ENCODE measurements around the gene UPK3A. TPM values are rescaled to one million over a fixed set of nuclear protein-coding genes. Genes with fewer than 3 reads are reported as not detected.

The UPK3A gene
- total and polyA plus RNA-seq, 2 of the 8 experiments (the other 6 are each of a cell fraction or from before 2014, with no cell fraction given) = 0.35 to 1.7 TPM

GRCh38 chr22:45268958-45269844, 15.5 kb upstream of the UPK3A start:
- Histone ChIP-seq H3K14ac (ENCODE audit: insufficient read length) (no peak overlapping the region), H4K5ac (ENCODE audit: insufficient read length, low read depth, low read length) (peak overlapping the region; percentile 84), H3K4ac (replicated peaks; ENCODE audit: insufficient read length, low read depth, low read length) (peak overlapping the region; percentile 14), H2BK5ac (ENCODE audit: low read depth, low read length) (peak overlapping the region; percentile 85; the same call in 1 of the 2 replicates), H3K79me1 (ENCODE audit: low read depth, low read length) (no peaks in the 10 kb centered on the region), H3K23ac (ENCODE audit: insufficient read length) (no peak overlapping the region), H3K18ac (ENCODE audit: extremely low read depth, low read length) (peak overlapping the region; percentile 96), H3K27ac (ENCODE audit: low read depth, low read length) (no peak overlapping the region; the same call in 1 of the 2 replicates), H4K91ac (replicated peaks; ENCODE audit: insufficient read length, low read length) (peak overlapping the region; percentile 52), H4K20me1 (replicated peaks in 1 of 2; ENCODE audit: control insufficient read depth in 1 of 2, insufficient read depth in 2 of 2, low read length in 2 of 2) (no peaks in the 10 kb centered on the region), H3K79me2 (ENCODE audit: control insufficient read depth in 1 of 2, insufficient read depth in 2 of 2, low read length in 2 of 2) (no peaks in the 10 kb centered on the region), H3K9ac (replicated peaks in 1 of 4; ENCODE audit: extremely low read depth in 1 of 4, low read depth in 3 of 4, low read length in 3 of 4) (peak overlapping the region in 2 of 4 experiments; percentile 51 to 68; a peak in 3 of 7 replicates), H3K9me3 (ENCODE audit: insufficient read depth in 2 of 2, low read depth in 1 of 2, low read length in 1 of 2) (no peaks in the 10 kb centered on the region), H2BK20ac (ENCODE audit: low read length) (no peak overlapping the region), H2AFZ (ENCODE audit: low read length) (peak overlapping the region; percentile 89), H3K56ac (replicated peaks; ENCODE audit: insufficient read length, low read depth, low read length) (peak overlapping the region; percentile 75), H2AK5ac (ENCODE audit: low read depth, low read length) (no peak overlapping the region), H2BK120ac (replicated peaks; ENCODE audit: low read depth, low read length) (peak overlapping the region; percentile 55), H3K4me3 (ENCODE audit: extremely low read depth in 1 of 4, insufficient read depth in 2 of 4, low read depth in 3 of 4, low read length in 4 of 4) (peak overlapping the region; percentile 57 to 98 (median 62)), H3K23me2 (ENCODE audit: low read depth, low read length) (peaks cover 9% of the 10 kb centered on the region; the same call in 1 of the 2 replicates), H2BK12ac (ENCODE audit: low read depth, low read length) (peak overlapping the region; percentile 80; the same call in 1 of the 2 replicates), H3K27me3 (replicated peaks in 1 of 4; ENCODE audit: control insufficient read depth in 3 of 4, extremely low read depth in 1 of 4, insufficient read depth in 3 of 4, low read length in 3 of 4) (peaks cover 0 to 10% (median 8%) of the 10 kb centered on the region in 4 experiments; a peak in 5 of 7 replicates), H3K4me2 (ENCODE audit: insufficient read depth in 1 of 2, low read depth in 2 of 2, low read length in 2 of 2) (peak overlapping the region; percentile 64 to 97), H4K8ac (ENCODE audit: extremely low read depth, insufficient read depth, low read length) (peak overlapping the region; percentile 81), H3K4me1 (replicated peaks in 1 of 4; ENCODE audit: control insufficient read depth in 3 of 4, insufficient read depth in 4 of 4, low read length in 3 of 4) (peaks cover 5 to 10% (median 7%) of the 10 kb centered on the region in 4 experiments; a peak in 6 of 7 replicates), H3K36me3 (ENCODE audit: control insufficient read depth in 2 of 4, insufficient read depth in 4 of 4, low read length in 3 of 4) (no peaks in the 10 kb centered on the region), H2BK15ac (ENCODE audit: low read length) (peak overlapping the region; percentile 46; the same call in 1 of the 2 replicates)
- no peak for FAIRE-seq
- ChIA-PET POLR2A (ENCODE audit: partially characterized antibody) (interaction anchor here (0.6 kb wide), 1 partner anchor 39 kb away, joined by 3 read pairs; no protein-coding TSS in a partner anchor), CTCF (ENCODE audit: partially characterized antibody) (interaction anchor here (1.0 to 2.3 kb wide), 6 partner anchors 36 to 285 kb away, joined by 3 to 6 read pairs (median 3); no protein-coding TSS in a partner anchor)
- peak in 1 of 2 experiments; percentile 97 for DNase-seq (ENCODE audit: low read depth in 1 of 2, low spot score in 2 of 2)
- WGBS, 2 experiments (ENCODE audit: extremely low coverage in 1 of 2, insufficient coverage in 1 of 2, insufficient read length in 1 of 2, insufficient replicate concordance in 2 of 2, low coverage in 1 of 2, low lambda C conversion rate in 2 of 2, missing lambda C conversion rate in 1 of 2) = 5% methylated on average over 38 of the region's 60 CpGs; no CpG with 5 or more reads in 1 of the 2 experiments
- TF ChIP-seq KDM1A (IDR thresholded peaks at IDR 0.05; ENCODE audit: borderline replicate concordance, low read length) (no peak), CTBP2 (IDR thresholded peaks at IDR 0.05; ENCODE audit: borderline replicate concordance, insufficient read depth, insufficient read length, low read length) (no peak), ZNF274 (IDR thresholded peaks at IDR 0.05; ENCODE audit: borderline replicate concordance, extremely low read depth, low read length) (no peak), POLR2A (IDR thresholded peaks at IDR 0.05; ENCODE audit: control extremely low read depth in 1 of 2, low read depth in 2 of 2, low read length in 2 of 2) (no peak), SP4 (IDR thresholded peaks at IDR 0.05; ENCODE audit: low read length) (no peak), ATF2 (IDR thresholded peaks at IDR 0.05; ENCODE audit: low read length) (no peak), SIX5 (IDR thresholded peaks at IDR 0.05; ENCODE audit: low read depth, low read length) (no peak), EGR1 (IDR thresholded peaks at IDR 0.05; ENCODE audit: borderline replicate concordance, low read depth, low read length) (peak; percentile 80; the same call in 1 of the 2 replicates), RNF2 (IDR thresholded peaks at IDR 0.05; ENCODE audit: borderline replicate concordance, low read depth, low read length, missing control alignments, poor library complexity, severe bottlenecking) (no peak)
